Stimulated activated CD8-positive, alpha-beta memory T cell treated with anti-CD3 and anti-CD28 coated beads, Interleukin-4, amount 100 ng/mL, for 48 hours (primary cell): ENCODE data around the gene ZNF23.
A peak's percentile ranks its signal among the peaks of the same experiment; 100 is the strongest.

Source experiments
- DNase-seq: peaks from one replicate; pipeline ENCODE4 v3.0.0-alpha.2; 2020

ZNF23 gene

GRCh38 chr16:71464231-71464630, 2.2 kb upstream of the ZNF23 start:
- no peak for DNase-seq

- no peak for DNase-seq
Measured at GRCh38 chr16:71460941-71461340, 1.1 kb downstream of the ZNF23 start.

GRCh38 chr16:71460236-71460635, 1.8 kb downstream of the ZNF23 start:
- no peak for DNase-seq

DNA sequence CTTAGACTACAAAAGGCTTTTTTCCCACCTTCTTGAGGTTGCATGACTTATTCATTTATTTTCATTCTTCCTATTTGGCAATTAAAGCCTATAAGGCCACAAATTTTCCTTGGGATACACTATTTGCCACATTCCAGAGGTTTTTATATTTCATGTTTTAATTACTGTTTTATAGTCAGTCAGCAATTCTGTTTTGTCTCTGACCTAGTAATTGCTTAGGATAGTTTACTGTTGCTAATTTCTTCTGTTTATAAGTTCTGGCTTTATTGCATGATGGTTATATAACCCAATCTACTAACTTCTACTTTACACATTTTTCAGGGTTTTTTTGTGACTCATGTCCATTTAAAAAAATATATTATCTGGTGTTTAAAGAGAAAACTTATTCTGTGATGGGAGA, 2.5 kb downstream of the ZNF23 start:
- no peak for DNase-seq

- DNase-seq, result no peak
Measured at GRCh38 chr16:71456801-71457200, 5.2 kb downstream of the ZNF23 start.

DNA sequence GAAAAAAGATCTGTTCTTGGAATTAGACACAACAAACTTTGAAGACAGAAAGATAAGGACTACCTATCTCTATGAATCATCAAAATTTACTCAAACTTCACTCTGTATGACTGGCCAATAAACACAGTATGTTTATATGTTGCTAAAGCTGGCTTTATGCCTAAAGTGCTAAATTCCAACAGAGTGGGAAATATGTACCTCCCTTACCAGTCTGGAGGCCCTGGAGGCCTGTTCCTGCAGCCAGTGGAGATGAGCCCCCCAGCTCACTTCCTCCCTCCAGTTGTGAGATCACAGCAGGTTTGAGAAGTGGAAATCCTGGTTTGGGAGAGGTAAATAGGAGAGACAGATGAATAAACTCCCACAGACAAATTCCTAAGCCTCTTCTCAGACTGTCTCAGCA, 9.0 kb downstream of the ZNF23 start:
- no peak for DNase-seq

- DNase-seq, result no peak
Measured at GRCh38 chr16:71449020-71449419, 13.0 kb downstream of the ZNF23 start.

- DNase-seq, result no peak
Measured at GRCh38 chr16:71448274-71448866, 13.7 kb downstream of the ZNF23 start.

DNA sequence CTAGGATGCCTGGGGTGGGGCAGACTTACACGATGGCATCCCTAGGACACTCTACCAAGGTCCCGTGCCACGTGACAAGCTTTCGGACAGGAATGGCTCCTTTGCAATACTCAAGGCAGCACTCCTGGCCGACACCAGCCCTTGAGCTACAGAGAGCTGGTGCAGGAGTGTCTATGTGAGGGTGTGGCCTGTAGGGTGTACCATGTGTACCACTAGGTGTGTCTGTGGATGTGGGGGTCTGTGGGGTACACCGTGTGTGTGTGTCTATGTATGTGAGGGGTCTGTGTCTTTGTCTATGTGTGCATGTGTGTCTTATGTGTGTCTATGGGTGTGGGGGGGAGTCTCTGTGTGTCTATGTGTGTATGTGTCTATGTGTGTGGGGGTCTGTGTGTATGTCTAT, 18.3 kb downstream of the ZNF23 start:
- DNase-seq, result no peak

- no peak for DNase-seq
Measured at GRCh38 chr16:71442051-71442440, 20.0 kb downstream of the ZNF23 start, which contains the start of gene TLE7. TLE7 (minus strand) TSS chr16:71442054; CDS start chr16:71433324, 8,730 bp downstream.

- DNase-seq, result peak; percentile 68
Measured at GRCh38 chr16:71441348-71442050, 20.5 kb downstream of the ZNF23 start.

GRCh38 chr16:71440669-71441347, 21.2 kb downstream of the ZNF23 start:
- peak; percentile 40 for DNase-seq

GRCh38 chr16:71439523-71439922, 22.5 kb downstream of the ZNF23 start:
- DNase-seq, result no peak

GRCh38 chr16:71436473-71436872, 25.6 kb downstream of the ZNF23 start:
- no peak for DNase-seq

- DNase-seq, result no peak
Measured at GRCh38 chr16:71432906-71433305, 29.1 kb downstream of the ZNF23 start.

- no peak for DNase-seq
Measured at GRCh38 chr16:71431991-71432390, 30.1 kb downstream of the ZNF23 start.

- no peak for DNase-seq
Measured at GRCh38 chr16:71431176-71431575, 30.9 kb downstream of the ZNF23 start.

DNA sequence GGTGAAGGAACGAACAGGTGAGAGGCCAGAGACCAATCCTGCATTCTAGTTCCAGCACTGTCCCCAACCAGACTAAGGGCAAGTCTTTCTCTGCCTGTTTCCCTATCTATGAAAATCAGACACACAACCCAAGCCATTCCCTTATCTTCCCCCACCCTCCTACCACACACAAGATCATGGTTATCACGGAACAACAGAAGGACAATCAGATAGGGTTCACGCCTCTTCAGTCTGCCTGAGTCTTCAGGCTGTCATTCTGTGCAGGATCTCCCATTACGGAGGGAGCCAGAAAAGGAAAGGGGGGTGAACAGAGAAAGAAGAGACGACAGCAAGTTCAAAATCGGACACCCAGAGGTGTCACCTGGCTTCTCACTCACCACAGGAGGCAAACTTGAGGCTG, 31.3 kb downstream of the ZNF23 start:
- no peak for DNase-seq

DNA sequence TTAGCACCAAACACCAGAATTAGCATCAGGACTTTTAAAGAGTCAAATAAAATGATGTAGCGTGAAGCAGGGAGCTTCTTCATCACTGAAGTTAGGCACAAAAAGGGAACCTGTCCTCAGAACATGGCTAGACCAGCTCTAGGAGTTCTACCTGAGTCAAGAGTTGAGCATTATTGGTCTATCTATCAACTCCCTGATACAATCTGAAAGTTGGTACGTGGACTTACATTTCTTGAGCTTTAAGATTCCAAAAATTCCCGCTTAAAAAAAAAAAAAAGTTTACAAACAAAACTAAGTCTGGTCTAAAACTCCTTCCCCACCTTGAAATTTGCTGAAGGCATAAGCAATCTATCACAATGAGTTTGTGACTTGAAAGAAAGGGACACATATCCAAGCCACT, 32.5 kb downstream of the ZNF23 start:
- no peak for DNase-seq

- no peak for DNase-seq
Measured at GRCh38 chr16:71428883-71429282, 33.2 kb downstream of the ZNF23 start.

GRCh38 chr16:71428385-71428784, 33.7 kb downstream of the ZNF23 start:
- no peak for DNase-seq

- DNase-seq, result no peak
Measured at GRCh38 chr16:71426880-71427615, 35.0 kb downstream of the ZNF23 start.

DNA sequence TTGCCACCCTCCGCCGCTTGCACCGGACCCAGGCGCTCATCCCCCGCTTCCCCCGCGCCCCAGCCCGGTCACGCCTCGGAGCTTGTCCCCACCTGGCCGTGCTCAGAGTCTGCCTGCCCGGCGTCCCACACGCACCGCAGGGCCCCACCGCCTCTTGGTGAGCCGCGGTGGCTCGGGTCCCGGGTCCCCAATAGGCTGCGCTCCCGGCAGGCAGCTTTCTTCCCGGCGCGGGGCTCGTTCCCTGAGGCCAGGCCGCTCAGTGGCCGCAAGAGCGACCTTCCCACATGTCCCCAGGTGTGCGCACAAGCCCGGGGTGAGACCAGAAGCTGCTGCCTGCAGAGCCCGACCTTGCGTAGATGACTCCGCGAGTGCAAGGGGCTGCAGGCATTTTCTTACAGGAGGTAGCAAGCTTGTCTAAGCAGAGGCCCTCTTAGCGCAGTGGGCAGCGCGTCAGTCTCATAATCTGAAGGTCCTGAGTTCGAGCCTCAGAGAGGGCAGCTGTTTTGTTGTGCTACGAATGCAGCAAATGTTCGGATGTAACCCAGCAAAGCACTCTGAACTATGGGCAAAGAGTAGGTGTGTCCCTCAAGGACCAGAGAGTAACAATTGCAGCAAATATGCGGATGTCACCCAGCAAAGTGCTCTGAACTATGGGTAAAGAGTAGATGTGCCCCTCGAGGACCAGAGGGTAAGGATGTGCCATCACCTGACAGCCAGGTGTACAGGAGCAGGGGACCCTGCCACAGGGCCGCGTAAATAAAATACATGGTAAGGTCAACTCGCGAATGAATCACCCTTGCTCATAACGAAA, 35.8 kb downstream of the ZNF23 start:
- peak; percentile 65 for DNase-seq
